Measurements from ENCODE around the gene MRS2. TPM values are rescaled to one million over a fixed set of nuclear protein-coding genes. Genes with fewer than 3 reads are reported as not detected.

Gene MRS2
- total and polyA plus RNA-seq, 2 donors (not counting 3 experiments of a cell fraction or from before 2014, with no cell fraction given), result 12.1 to 21.1 TPM

DNA sequence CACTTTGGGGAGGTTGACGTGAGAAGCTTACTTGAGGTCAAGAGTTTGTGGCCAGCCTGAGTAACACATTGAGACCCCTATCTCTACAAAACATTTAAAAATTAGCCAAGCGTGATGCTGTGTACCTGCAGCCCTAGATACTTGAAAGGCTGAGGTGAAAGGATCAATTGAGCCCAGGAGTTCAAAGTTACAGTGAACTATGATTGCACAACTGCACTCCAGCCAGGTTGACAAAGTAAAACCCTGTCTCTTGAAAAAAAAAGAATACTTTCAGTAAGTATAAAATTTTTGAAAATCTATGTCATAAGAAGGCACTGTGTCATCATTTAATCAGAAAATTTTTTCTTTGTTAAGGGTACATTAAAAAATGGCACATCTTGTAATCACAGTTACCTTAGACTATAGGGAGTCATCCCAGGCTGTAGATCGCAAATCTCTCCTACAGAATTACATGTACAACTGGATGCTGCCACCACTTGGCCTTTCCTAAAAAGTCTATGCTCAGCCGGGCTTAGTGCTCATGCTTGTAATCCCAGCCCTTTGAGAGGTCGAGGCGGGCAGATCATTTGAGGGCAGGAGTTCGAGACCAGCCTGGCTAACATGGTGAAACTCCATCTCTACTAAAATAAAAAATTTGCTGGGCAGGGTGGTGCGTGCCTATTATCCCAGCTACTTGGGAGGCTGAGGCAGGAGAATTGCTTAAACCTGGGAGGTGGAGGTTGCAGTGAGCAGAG is 17.0 kb upstream of the MRS2 start:
- intact Hi-C loops (cut with micrococcal nuclease) (no loop called here), dilution Hi-C loops (cut with MboI; ENCODE audit: extremely low pct_ligation_motif_present, low sequenced_read_pairs) (no loop called here)
- no TSS peak for BruUV-seq (replicated peaks)
- no peak overlapping the region for H3K4me3 ChIP-seq (replicated peaks in 1 of 3; ENCODE audit: insufficient read depth in 1 of 3, low read depth in 1 of 3, low read length in 3 of 3)
- no peak overlapping the region for H3K4me2 ChIP-seq (ENCODE audit: insufficient read depth, low read length)
- H3K27ac ChIP-seq (ENCODE audit: insufficient read depth, low read depth, low read length), result no peak overlapping the region
- no peaks in the 10 kb centered on the region for H3K4me1 ChIP-seq (ENCODE audit: control insufficient read depth, extremely low read depth, insufficient read depth, low read length)
- no peak for FAIRE-seq
- no peak overlapping the region for H2AFZ ChIP-seq (ENCODE audit: low read depth, low read length)
- H3K9me1 ChIP-seq (replicated peaks; ENCODE audit: control insufficient read depth, extremely low read depth, insufficient read depth, low read length), result no peaks in the 10 kb centered on the region
- H4K20me1 ChIP-seq (replicated peaks; ENCODE audit: control insufficient read depth, extremely low read depth, insufficient read depth, low read length), result no peaks in the 10 kb centered on the region
- no peaks in the 10 kb centered on the region for H3K27me3 ChIP-seq (ENCODE audit: control insufficient read depth in 2 of 2, insufficient read depth in 2 of 2, low read length in 2 of 2)
- no peak for DNase-seq (ENCODE audit: low read depth, low spot score)
- ChIA-PET CTCF (interaction anchor here (2.9 kb wide), 1 partner anchor 102 kb away, joined by 11 read pairs; no protein-coding TSS in a partner anchor), POLR2A (no interaction called here)
- no peak overlapping the region for H3K9ac ChIP-seq (replicated peaks; ENCODE audit: extremely low read depth, insufficient read depth, low read length)
- no peaks in the 10 kb centered on the region for H3K79me2 ChIP-seq (ENCODE audit: control insufficient read depth, insufficient read depth, low read length)
- no peaks in the 10 kb centered on the region for H3K9me3 ChIP-seq (replicated peaks; ENCODE audit: control insufficient read depth, insufficient read depth, low read length)
- no peaks in the 10 kb centered on the region for H3K36me3 ChIP-seq (ENCODE audit: control insufficient read depth in 2 of 2, extremely low read depth in 1 of 2, insufficient read depth in 2 of 2, low read length in 2 of 2)
- TF ChIP-seq, protein P1, sequence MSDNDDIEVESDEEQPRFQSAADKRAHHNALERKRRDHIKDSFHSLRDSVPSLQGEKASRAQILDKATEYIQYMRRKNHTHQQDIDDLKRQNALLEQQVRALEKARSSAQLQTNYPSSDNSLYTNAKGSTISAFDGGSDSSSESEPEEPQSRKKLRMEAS (IDR thresholded peaks at IDR 0.05; ENCODE audit: insufficient read depth, insufficient read length), result no peak
- TF ChIP-seq EZH2 (IDR thresholded peaks at IDR 0.05; ENCODE audit: borderline replicate concordance, low read depth, low read length, severe bottlenecking), result no peak

DNA sequence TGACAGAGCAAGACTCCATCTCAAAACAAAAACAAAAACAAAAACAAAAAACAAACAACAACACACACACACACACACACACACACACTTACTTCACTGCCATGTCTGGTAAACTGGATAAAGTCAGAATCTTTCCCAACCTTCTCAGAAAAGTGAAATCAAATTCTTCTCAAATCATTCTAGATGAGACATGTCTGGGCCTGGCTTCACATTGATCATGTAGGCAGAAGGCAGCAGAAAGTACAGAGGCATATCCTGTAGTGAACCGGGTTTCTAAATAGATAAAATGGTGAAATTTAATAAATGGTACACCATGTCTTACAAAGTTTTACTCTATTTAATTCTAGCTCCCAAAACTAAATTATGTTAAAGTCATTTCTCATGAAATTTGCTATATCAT is 14.9 kb upstream of the MRS2 start:
- H3K27me3 ChIP-seq (ENCODE audit: control insufficient read depth in 2 of 2, insufficient read depth in 2 of 2, low read length in 2 of 2), result no peaks in the 10 kb centered on the region
- H2AFZ ChIP-seq (ENCODE audit: low read depth, low read length), result no peak overlapping the region
- no peak for FAIRE-seq
- no peak overlapping the region for H3K4me2 ChIP-seq (ENCODE audit: insufficient read depth, low read length)
- intact Hi-C loops (cut with micrococcal nuclease) (no loop called here), dilution Hi-C loops (cut with MboI; ENCODE audit: extremely low pct_ligation_motif_present, low sequenced_read_pairs) (no loop called here)
- H3K36me3 ChIP-seq (ENCODE audit: control insufficient read depth in 2 of 2, extremely low read depth in 1 of 2, insufficient read depth in 2 of 2, low read length in 2 of 2), result no peaks in the 10 kb centered on the region
- no peaks in the 10 kb centered on the region for H3K4me1 ChIP-seq (ENCODE audit: control insufficient read depth, extremely low read depth, insufficient read depth, low read length)
- H3K9me1 ChIP-seq (replicated peaks; ENCODE audit: control insufficient read depth, extremely low read depth, insufficient read depth, low read length), result no peaks in the 10 kb centered on the region
- no peaks in the 10 kb centered on the region for H3K79me2 ChIP-seq (ENCODE audit: control insufficient read depth, insufficient read depth, low read length)
- H3K27ac ChIP-seq (ENCODE audit: insufficient read depth, low read depth, low read length), result no peak overlapping the region
- H3K9me3 ChIP-seq (replicated peaks; ENCODE audit: control insufficient read depth, insufficient read depth, low read length), result no peaks in the 10 kb centered on the region
- TF ChIP-seq, protein P2, sequence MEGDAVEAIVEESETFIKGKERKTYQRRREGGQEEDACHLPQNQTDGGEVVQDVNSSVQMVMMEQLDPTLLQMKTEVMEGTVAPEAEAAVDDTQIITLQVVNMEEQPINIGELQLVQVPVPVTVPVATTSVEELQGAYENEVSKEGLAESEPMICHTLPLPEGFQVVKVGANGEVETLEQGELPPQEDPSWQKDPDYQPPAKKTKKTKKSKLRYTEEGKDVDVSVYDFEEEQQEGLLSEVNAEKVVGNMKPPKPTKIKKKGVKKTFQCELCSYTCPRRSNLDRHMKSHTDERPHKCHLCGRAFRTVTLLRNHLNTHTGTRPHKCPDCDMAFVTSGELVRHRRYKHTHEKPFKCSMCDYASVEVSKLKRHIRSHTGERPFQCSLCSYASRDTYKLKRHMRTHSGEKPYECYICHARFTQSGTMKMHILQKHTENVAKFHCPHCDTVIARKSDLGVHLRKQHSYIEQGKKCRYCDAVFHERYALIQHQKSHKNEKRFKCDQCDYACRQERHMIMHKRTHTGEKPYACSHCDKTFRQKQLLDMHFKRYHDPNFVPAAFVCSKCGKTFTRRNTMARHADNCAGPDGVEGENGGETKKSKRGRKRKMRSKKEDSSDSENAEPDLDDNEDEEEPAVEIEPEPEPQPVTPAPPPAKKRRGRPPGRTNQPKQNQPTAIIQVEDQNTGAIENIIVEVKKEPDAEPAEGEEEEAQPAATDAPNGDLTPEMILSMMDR (IDR thresholded peaks at IDR 0.05; ENCODE audit: extremely low read depth in 1 of 2, insufficient read depth in 1 of 2, low read depth in 1 of 2, low read length in 2 of 2), result no peak
- ChIA-PET CTCF (interaction anchor here (2.8 to 2.9 kb wide), 2 partner anchors 105 kb away, joined by 11 to 68 read pairs; no protein-coding TSS in a partner anchor), POLR2A (no interaction called here)
- no peaks in the 10 kb centered on the region for H4K20me1 ChIP-seq (replicated peaks; ENCODE audit: control insufficient read depth, extremely low read depth, insufficient read depth, low read length)
- H3K9ac ChIP-seq (replicated peaks; ENCODE audit: extremely low read depth, insufficient read depth, low read length), result no peak overlapping the region
- H3K4me3 ChIP-seq (replicated peaks in 1 of 3; ENCODE audit: insufficient read depth in 1 of 3, low read depth in 1 of 3, low read length in 3 of 3), result no peak overlapping the region
- BruUV-seq (replicated peaks), result no TSS peak
- DNase-seq (ENCODE audit: low read depth, low spot score), result no peak
